Natural killer cell (primary cell): ENCODE data around the gene GINS1. TPM values are rescaled to one million over a fixed set of nuclear protein-coding genes. Genes with fewer than 3 reads are reported as not detected.

Experiments used
- ATAC-seq, 3 donors: fragments of 150-1000 bp in 2 of 3; fragments of 200-7000 bp in 1 of 3; cut with Tn5 transposase; 1 replicate in 1 of 3; 2 replicates in 2 of 3; pipeline ENCODE4 v1.10.0; 2021; ENCODE audit warnings: mild to moderate bottlenecking in 2 of 3, moderate library complexity in 2 of 3
- DNase-seq, 2 donors: peaks; one replicate each; pipeline versions ENCODE4 v3.0.0 to v3.0.0-alpha.2; 2013 to 2021; ENCODE audit warnings: mixed read lengths in 1 of 2
- H3K27ac ChIP-seq: one replicate; pipeline ENCODE4 v1.5.1; 2013; ENCODE audit warnings: mild to moderate bottlenecking, low read length
- H3K27me3 ChIP-seq: one replicate; pipeline ENCODE4 v1.6.1; 2013; ENCODE audit warnings: low read length; ENCODE audit not compliant: control insufficient read depth, insufficient read depth
- H3K36me3 ChIP-seq: one replicate; pipeline ENCODE4 v1.6.1; 2013; ENCODE audit warnings: low read length; ENCODE audit not compliant: control insufficient read depth, insufficient read depth
- H3K4me1 ChIP-seq: one replicate; pipeline ENCODE4 v1.6.1; 2013; ENCODE audit warnings: low read length; ENCODE audit not compliant: control insufficient read depth, insufficient read depth
- H3K4me3 ChIP-seq: one replicate; pipeline ENCODE4 v1.5.1; 2013; ENCODE audit warnings: low read length
- H3K9me3 ChIP-seq: one replicate; pipeline ENCODE4 v1.6.1; 2013; ENCODE audit warnings: low read length; ENCODE audit not compliant: control insufficient read depth, insufficient read depth
- H3K27ac Mint-ChIP-seq, 2 donors: one replicate each; pipeline ENCODE4 v1.8.0; 2022; ENCODE audit warnings: mild to moderate bottlenecking in 2 of 2, mixed read lengths in 2 of 2, moderate library complexity in 1 of 2
- H3K27me3 Mint-ChIP-seq, 2 donors: one replicate each; pipeline ENCODE4 v1.8.0; 2022; ENCODE audit warnings: low read depth in 2 of 2, mixed read lengths in 2 of 2
- H3K36me3 Mint-ChIP-seq: one replicate; pipeline ENCODE4 v1.8.0; 2022; ENCODE audit warnings: mixed read lengths
- H3K4me1 Mint-ChIP-seq, 2 donors: one replicate each; pipeline ENCODE4 v1.8.0; 2022; ENCODE audit warnings: mixed read lengths in 2 of 2
- H3K4me3 Mint-ChIP-seq: one replicate; pipeline ENCODE4 v1.8.0; 2022; ENCODE audit warnings: mild to moderate bottlenecking, moderate library complexity, mixed read lengths
- H3K9me3 Mint-ChIP-seq, 2 donors: one replicate each; pipeline ENCODE4 v1.8.0; 2022; ENCODE audit warnings: mixed read lengths in 2 of 2
- CTCF ChIP-seq: fragments of 200-600 bp; IDR thresholded peaks from one replicate; pipeline ENCODE4 v1.8.0; 2022; ENCODE audit warnings: antibody characterized with exemption
- WGBS: methylation state at CpG from one replicate; pipeline ENCODE4 v1.1.7; 2013; ENCODE audit warnings: missing lambda C conversion rate; ENCODE audit not compliant: insufficient coverage; 5-methylcytosine and 5-hydroxymethylcytosine counted together
- intact Hi-C: fragments of 100-400 bp; cut with micrococcal nuclease; formaldehyde crosslinking; loops from one replicate; pipeline ENCODE4 v1.14.2; 2022
- total RNA-seq, 4 donors: library from RNA; stranded (reverse); fragments of 120-200 nt in 1 of 4; gene quantifications; one replicate each; pipeline versions ENCODE4 v1.2.3 to v1.2.4, GENCODE V29; 2013 to 2022

GINS1 gene
- total RNA-seq, 3 donors from 2014 or later (not counting 1 experiment from before 2014, with no cell fraction given), result 1.3 to 1.5 (median 1.4) TPM

GRCh38 chr20:25364180-25364788 lies 43.2 kb upstream of the GINS1 start:
- peaks cover 5% of the 10 kb centered on the region for H3K4me1 ChIP-seq
- no peak for DNase-seq
- WGBS, result 90% methylated on average over 2 of the region's 3 CpGs
- no peaks in the 10 kb centered on the region for H3K27me3 ChIP-seq
- H3K27ac ChIP-seq, result no peak overlapping the region
- no peaks in the 10 kb centered on the region for H3K9me3 ChIP-seq
- ATAC-seq, result no peak
- TF ChIP-seq CTCF, result no peak
- H3K36me3 ChIP-seq, result no peaks in the 10 kb centered on the region
- Mint-ChIP-seq H3K9me3 (no peaks in the 10 kb centered on the region), H3K36me3 (no peaks in the 10 kb centered on the region), H3K4me1 (peaks cover 5% of the 10 kb centered on the region in 2 donors), H3K27ac (no peak overlapping the region), H3K4me3 (no peak overlapping the region), H3K27me3 (no peaks in the 10 kb centered on the region)
- no peak overlapping the region for H3K4me3 ChIP-seq
- intact Hi-C loops, result no loop called here

GRCh38 chr20:25364879-25365699 lies 42.4 kb upstream of the GINS1 start:
- DNase-seq (no peak), ATAC-seq (no peak)
- Histone ChIP-seq H3K27ac (no peak overlapping the region), H3K9me3 (no peaks in the 10 kb centered on the region), H3K4me3 (no peak overlapping the region), H3K4me1 (peaks cover 5% of the 10 kb centered on the region), H3K27me3 (no peaks in the 10 kb centered on the region), H3K36me3 (no peaks in the 10 kb centered on the region)
- Mint-ChIP-seq H3K4me3 (no peak overlapping the region), H3K36me3 (no peaks in the 10 kb centered on the region), H3K27me3 (no peaks in the 10 kb centered on the region), H3K27ac (no peak overlapping the region), H3K4me1 (peaks cover 5% of the 10 kb centered on the region in 2 donors), H3K9me3 (no peaks in the 10 kb centered on the region)
- intact Hi-C loops, result no loop called here
- WGBS, result 97% methylated on average over 2 of the region's 2 CpGs
- no peak for TF ChIP-seq CTCF

- ATAC-seq, result no peak
- H3K27me3 ChIP-seq, result no peaks in the 10 kb centered on the region
- no peak for TF ChIP-seq CTCF
- peaks cover 13 to 20% of the 10 kb centered on the region in 2 donors for H3K4me1 Mint-ChIP-seq
- H3K27ac ChIP-seq, result no peak overlapping the region
- H3K4me3 Mint-ChIP-seq, result no peak overlapping the region
- H3K9me3 ChIP-seq, result no peaks in the 10 kb centered on the region
- H3K4me1 ChIP-seq, result no peaks in the 10 kb centered on the region
- H3K36me3 ChIP-seq, result no peaks in the 10 kb centered on the region
- DNase-seq, result no peak
- H3K9me3 Mint-ChIP-seq, result no peaks in the 10 kb centered on the region
- no peak overlapping the region for H3K27ac Mint-ChIP-seq
- 99% methylated on average over 10 of the region's 10 CpGs for WGBS
- intact Hi-C loops, result no loop called here
- H3K4me3 ChIP-seq, result no peak overlapping the region
- no peaks in the 10 kb centered on the region for H3K36me3 Mint-ChIP-seq
- H3K27me3 Mint-ChIP-seq, result no peaks in the 10 kb centered on the region
Observed at GRCh38 chr20:25368526-25368925, 38.9 kb upstream of the GINS1 start.
